HEK293 (cell line): Measurements from ENCODE around the gene VSTM2L.

ENCODE experiments used
- CTCF ChIA-PET: fragments of 350-600 bp; formaldehyde crosslinking; extraction: SDS; loops from one replicate; lab custom pipeline; 2021; ENCODE audit warnings: antibody characterized with exemption; lab: Yijun Ruan, JAX
- POLR2A ChIA-PET: fragments of 300-600 bp; formaldehyde crosslinking; extraction: SDS; loops from one replicate; lab custom pipeline; 2020; ENCODE audit warnings: antibody characterized with exemption, inconsistent platforms; lab: Yijun Ruan, JAX
- H3K27ac ChIP-seq: fragments of 200-500 bp; sonication (Bioruptor generic); 2 replicates; pipeline ENCODE4 v1.5.1; 2014; ENCODE audit warnings: low read depth, low read length, control low read depth, inconsistent platforms; ENCODE audit errors: extremely low read depth
- H3K36me3 ChIP-seq, 2 experiments: fragments of 200-500 bp in 1 of 2; sonication (Bioruptor generic) in 1 of 2; 1 replicate in 1 of 2; 2 replicates in 1 of 2; pipeline ENCODE4 v1.5.1; 2014 to 2017; ENCODE audit warnings: inconsistent platforms in 2 of 2, low read length in 2 of 2; ENCODE audit not compliant: control insufficient read depth in 2 of 2, insufficient read depth in 1 of 2
- H3K4me1 ChIP-seq: fragments of 200-500 bp; sonication (Bioruptor generic); 2 replicates; pipeline ENCODE4 v1.5.1; 2014; ENCODE audit warnings: mild to moderate bottlenecking, low read length, inconsistent platforms; ENCODE audit not compliant: control insufficient read depth, insufficient read depth
- H3K4me3 ChIP-seq: 2 replicates; pipeline ENCODE4 v1.5.1; 2011; ENCODE audit warnings: low read depth, mild to moderate bottlenecking, control low read depth, low read length, moderate library complexity
- H3K9me3 ChIP-seq: fragments of 200-500 bp; sonication (Bioruptor generic); 2 replicates; pipeline ENCODE4 v1.5.1; 2014; ENCODE audit warnings: low read depth, low read length, inconsistent platforms; ENCODE audit not compliant: control insufficient read depth, insufficient read depth
- BCL11B ChIP-seq: fragments of 450-650 bp; formaldehyde crosslinking; IDR thresholded peaks from 2 replicates; pipeline ENCODE4 v1.5.1; 2016; ENCODE audit warnings: low read depth, missing biosample characterization, missing genetic modification characterization
- GLI4 ChIP-seq: fragments of 450-650 bp; formaldehyde crosslinking; IDR thresholded peaks from 2 replicates; pipeline ENCODE4 v1.5.1; 2016; ENCODE audit warnings: missing biosample characterization, missing genetic modification characterization
- MZF1 ChIP-seq: fragments of 450-650 bp; formaldehyde crosslinking; IDR thresholded peaks from 2 replicates; pipeline ENCODE4 v1.5.1; 2017; ENCODE audit warnings: missing biosample characterization, missing genetic modification characterization, borderline replicate concordance
- SP2 ChIP-seq: fragments of 450-650 bp; formaldehyde crosslinking; IDR thresholded peaks from 2 replicates; pipeline ENCODE4 v1.5.1; 2016; ENCODE audit warnings: missing biosample characterization, missing genetic modification characterization
- YY1 ChIP-seq: fragments of 450-650 bp; formaldehyde crosslinking; IDR thresholded peaks from 2 replicates; pipeline ENCODE4 v1.5.1; 2018; ENCODE audit warnings: missing biosample characterization, missing genetic modification characterization
- ZFHX2 ChIP-seq: fragments of 450-650 bp; formaldehyde crosslinking; conservative IDR thresholded peaks from 2 replicates; pipeline ENCODE4 v1.5.1; 2016; ENCODE audit warnings: missing biosample characterization, missing genetic modification characterization
- ZNF121 ChIP-seq: fragments of 450-650 bp; formaldehyde crosslinking; IDR thresholded peaks from 2 replicates; pipeline ENCODE4 v1.5.1; 2016; ENCODE audit warnings: missing biosample characterization, missing genetic modification characterization
- ZNF138 ChIP-seq: fragments of 450-650 bp; formaldehyde crosslinking; IDR thresholded peaks from 2 replicates; pipeline ENCODE4 v1.5.1; 2016; ENCODE audit warnings: missing biosample characterization, missing genetic modification characterization, borderline replicate concordance
- ZNF221 ChIP-seq: fragments of 450-650 bp; formaldehyde crosslinking; IDR thresholded peaks from 2 replicates; pipeline ENCODE4 v1.5.1; 2017; ENCODE audit warnings: missing biosample characterization, missing genetic modification characterization, borderline replicate concordance
- ZNF354C ChIP-seq: fragments of 450-650 bp; formaldehyde crosslinking; IDR thresholded peaks from 2 replicates; pipeline ENCODE4 v1.5.1; 2016; ENCODE audit warnings: missing biosample characterization, missing genetic modification characterization, low read depth, borderline replicate concordance
- ZNF548 ChIP-seq: fragments of 450-650 bp; formaldehyde crosslinking; IDR thresholded peaks from 2 replicates; pipeline ENCODE4 v1.5.1; 2016; ENCODE audit warnings: missing biosample characterization, missing genetic modification characterization
- ZNF549 ChIP-seq: fragments of 450-650 bp; IDR thresholded peaks from 2 replicates; pipeline ENCODE4 v1.5.1; 2018; ENCODE audit warnings: missing biosample characterization, missing genetic modification characterization, mild to moderate bottlenecking, inconsistent platforms, moderate library complexity
- ZNF561 ChIP-seq: fragments of 450-650 bp; IDR thresholded peaks from 2 replicates; pipeline ENCODE4 v1.5.1; 2018; ENCODE audit warnings: missing biosample characterization, missing genetic modification characterization, borderline replicate concordance
- ZNF707 ChIP-seq: fragments of 450-650 bp; formaldehyde crosslinking; IDR thresholded peaks from 2 replicates; pipeline ENCODE4 v1.5.1; 2016; ENCODE audit warnings: missing biosample characterization, missing genetic modification characterization
- TF ChIP-seq, protein P1 (sequence below): fragments of 450-650 bp; formaldehyde crosslinking; optimal IDR thresholded peaks from 2 replicates; pipeline ENCODE3; 2016; ENCODE audit warnings: missing biosample characterization, mild to moderate bottlenecking, missing genetic modification characterization
- TF ChIP-seq, protein P2 (sequence below): fragments of 450-650 bp; formaldehyde crosslinking; IDR thresholded peaks from 2 replicates; pipeline ENCODE4 v1.5.1; 2016; ENCODE audit warnings: missing biosample characterization, missing genetic modification characterization, borderline replicate concordance
- TF ChIP-seq, protein P3 (sequence below): fragments of 450-650 bp; formaldehyde crosslinking; IDR thresholded peaks from 2 replicates; pipeline ENCODE4 v1.5.1; 2016; ENCODE audit warnings: missing biosample characterization, missing genetic modification characterization, low read depth
- TF ChIP-seq, protein P4 (sequence below): fragments of 450-650 bp; formaldehyde crosslinking; IDR thresholded peaks from 2 replicates; pipeline ENCODE4 v1.5.1; 2017; ENCODE audit warnings: missing biosample characterization, missing genetic modification characterization

Gene VSTM2L

DNA sequence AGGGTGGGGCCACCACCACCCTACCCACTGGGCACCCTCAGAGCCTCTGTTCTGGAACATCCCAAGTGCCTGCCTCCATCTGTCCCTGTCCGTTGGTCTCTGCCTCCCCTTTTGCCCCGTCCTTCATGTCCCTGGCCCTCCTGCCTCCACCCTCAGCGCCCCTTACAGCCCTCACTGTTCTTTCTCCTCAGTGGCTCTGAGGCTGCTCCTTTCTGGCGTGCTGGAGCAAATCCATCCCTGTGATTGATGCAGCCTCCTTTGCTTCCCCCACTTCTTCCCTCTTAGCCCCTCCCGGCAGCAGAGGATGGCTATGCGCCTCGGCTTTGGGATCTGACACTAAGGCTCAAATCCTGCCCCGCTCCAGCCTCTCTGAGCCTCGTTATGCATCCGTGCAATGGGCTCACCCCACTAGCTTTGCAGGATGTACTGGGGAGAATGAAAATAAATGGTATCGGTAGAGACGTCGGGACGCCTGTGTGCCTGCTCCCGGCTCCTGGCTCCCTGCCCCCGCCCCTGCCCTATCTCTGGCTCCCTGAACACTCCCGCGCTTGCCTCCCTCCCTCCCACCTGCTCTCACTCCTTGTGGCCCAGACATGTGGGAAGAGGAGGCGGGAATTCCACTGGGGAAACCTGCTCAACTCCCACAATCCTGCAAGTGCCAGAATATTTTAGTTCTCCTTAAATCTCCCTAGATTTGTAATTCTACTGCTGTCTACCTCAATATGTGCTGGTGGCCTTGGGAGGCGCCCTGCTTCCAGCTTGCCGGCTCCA is 13.1 kb downstream of the VSTM2L start (continued):
- no peak for TF ChIP-seq GLI4 (tag by site-specific recombination)
- TF ChIP-seq BCL11B (tag by site-specific recombination) = no peak
- peak; percentile 61; the same call in 1 of the 2 replicates for TF ChIP-seq ZNF121 (tag by site-specific recombination)
- peak; percentile 97 for TF ChIP-seq ZFHX2 (tag by site-specific recombination)
- peak; percentile 33 for TF ChIP-seq SP2 (tag by site-specific recombination)
- TF ChIP-seq ZNF561 (tag by site-specific recombination) = 0 out of 2 replicates have a peak, but pooled peaks have one; percentile 29

DNA sequence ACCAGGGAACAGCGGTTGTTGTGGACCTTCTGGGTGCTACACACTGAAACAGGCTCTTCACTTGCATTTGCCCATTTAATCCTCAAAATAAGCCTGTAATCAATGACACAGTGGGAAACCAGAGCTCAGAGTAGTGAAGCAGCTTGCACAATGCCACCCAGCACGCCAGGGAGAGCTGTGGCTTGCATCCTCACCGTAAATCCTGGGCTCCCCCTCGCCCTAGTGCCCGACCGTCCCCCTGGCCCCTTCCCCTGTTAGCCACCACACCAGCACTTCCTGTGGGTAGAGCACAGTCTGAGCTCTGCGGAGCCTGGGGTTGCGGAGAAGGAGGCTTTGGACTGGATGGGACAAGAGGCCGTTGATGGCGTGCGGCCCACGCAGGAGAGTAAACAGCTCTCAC is 14.5 kb downstream of the VSTM2L start:
- H3K36me3 ChIP-seq = no peaks in the 10 kb centered on the region
- 0 out of 2 replicates have a peak, but pooled peaks cover 3% of the 10 kb centered on the region for H3K4me1 ChIP-seq
- no peak overlapping the region for H3K27ac ChIP-seq
- ChIA-PET CTCF (interaction anchor here (1.2 to 2.2 kb wide), 2 partner anchors 15 to 304 kb away, joined by 4 to 6 read pairs; partner anchors contain the start of gene VSTM2L), POLR2A (no interaction called here)
- TF ChIP-seq ZNF138 (tag by site-specific recombination) = no peak
- TF ChIP-seq YY1 (tag by site-specific recombination) = no peak
- TF ChIP-seq ZNF548 (tag by site-specific recombination) = no peak
- no peak for TF ChIP-seq ZNF707 (tag by site-specific recombination)
- TF ChIP-seq, protein P1, sequence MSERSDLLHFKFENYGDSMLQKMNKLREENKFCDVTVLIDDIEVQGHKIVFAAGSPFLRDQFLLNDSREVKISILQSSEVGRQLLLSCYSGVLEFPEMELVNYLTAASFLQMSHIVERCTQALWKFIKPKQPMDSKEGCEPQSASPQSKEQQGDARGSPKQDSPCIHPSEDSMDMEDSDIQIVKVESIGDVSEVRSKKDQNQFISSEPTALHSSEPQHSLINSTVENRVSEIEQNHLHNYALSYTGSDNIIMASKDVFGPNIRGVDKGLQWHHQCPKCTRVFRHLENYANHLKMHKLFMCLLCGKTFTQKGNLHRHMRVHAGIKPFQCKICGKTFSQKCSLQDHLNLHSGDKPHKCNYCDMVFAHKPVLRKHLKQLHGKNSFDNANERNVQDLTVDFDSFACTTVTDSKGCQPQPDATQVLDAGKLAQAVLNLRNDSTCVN (tag by site-specific recombination) = no peak
- TF ChIP-seq, protein P2, sequence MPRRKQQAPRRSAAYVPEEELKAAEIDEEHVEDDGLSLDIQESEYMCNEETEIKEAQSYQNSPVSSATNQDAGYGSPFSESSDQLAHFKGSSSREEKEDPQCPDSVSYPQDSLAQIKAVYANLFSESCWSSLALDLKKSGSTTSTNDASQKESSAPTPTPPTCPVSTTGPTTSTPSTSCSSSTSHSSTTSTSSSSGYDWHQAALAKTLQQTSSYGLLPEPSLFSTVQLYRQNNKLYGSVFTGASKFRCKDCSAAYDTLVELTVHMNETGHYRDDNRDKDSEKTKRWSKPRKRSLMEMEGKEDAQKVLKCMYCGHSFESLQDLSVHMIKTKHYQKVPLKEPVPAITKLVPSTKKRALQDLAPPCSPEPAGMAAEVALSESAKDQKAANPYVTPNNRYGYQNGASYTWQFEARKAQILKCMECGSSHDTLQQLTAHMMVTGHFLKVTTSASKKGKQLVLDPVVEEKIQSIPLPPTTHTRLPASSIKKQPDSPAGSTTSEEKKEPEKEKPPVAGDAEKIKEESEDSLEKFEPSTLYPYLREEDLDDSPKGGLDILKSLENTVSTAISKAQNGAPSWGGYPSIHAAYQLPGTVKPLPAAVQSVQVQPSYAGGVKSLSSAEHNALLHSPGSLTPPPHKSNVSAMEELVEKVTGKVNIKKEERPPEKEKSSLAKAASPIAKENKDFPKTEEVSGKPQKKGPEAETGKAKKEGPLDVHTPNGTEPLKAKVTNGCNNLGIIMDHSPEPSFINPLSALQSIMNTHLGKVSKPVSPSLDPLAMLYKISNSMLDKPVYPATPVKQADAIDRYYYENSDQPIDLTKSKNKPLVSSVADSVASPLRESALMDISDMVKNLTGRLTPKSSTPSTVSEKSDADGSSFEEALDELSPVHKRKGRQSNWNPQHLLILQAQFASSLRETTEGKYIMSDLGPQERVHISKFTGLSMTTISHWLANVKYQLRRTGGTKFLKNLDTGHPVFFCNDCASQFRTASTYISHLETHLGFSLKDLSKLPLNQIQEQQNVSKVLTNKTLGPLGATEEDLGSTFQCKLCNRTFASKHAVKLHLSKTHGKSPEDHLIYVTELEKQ = no peak
- TF ChIP-seq, protein P3, sequence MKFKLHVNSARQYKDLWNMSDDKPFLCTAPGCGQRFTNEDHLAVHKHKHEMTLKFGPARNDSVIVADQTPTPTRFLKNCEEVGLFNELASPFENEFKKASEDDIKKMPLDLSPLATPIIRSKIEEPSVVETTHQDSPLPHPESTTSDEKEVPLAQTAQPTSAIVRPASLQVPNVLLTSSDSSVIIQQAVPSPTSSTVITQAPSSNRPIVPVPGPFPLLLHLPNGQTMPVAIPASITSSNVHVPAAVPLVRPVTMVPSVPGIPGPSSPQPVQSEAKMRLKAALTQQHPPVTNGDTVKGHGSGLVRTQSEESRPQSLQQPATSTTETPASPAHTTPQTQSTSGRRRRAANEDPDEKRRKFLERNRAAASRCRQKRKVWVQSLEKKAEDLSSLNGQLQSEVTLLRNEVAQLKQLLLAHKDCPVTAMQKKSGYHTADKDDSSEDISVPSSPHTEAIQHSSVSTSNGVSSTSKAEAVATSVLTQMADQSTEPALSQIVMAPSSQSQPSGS = no peak
- TF ChIP-seq, protein P4, sequence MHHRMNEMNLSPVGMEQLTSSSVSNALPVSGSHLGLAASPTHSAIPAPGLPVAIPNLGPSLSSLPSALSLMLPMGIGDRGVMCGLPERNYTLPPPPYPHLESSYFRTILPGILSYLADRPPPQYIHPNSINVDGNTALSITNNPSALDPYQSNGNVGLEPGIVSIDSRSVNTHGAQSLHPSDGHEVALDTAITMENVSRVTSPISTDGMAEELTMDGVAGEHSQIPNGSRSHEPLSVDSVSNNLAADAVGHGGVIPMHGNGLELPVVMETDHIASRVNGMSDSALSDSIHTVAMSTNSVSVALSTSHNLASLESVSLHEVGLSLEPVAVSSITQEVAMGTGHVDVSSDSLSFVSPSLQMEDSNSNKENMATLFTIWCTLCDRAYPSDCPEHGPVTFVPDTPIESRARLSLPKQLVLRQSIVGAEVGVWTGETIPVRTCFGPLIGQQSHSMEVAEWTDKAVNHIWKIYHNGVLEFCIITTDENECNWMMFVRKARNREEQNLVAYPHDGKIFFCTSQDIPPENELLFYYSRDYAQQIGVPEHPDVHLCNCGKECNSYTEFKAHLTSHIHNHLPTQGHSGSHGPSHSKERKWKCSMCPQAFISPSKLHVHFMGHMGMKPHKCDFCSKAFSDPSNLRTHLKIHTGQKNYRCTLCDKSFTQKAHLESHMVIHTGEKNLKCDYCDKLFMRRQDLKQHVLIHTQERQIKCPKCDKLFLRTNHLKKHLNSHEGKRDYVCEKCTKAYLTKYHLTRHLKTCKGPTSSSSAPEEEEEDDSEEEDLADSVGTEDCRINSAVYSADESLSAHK (tag by site-specific recombination) = no peak
- TF ChIP-seq ZNF549 = no peak
- TF ChIP-seq ZNF354C (tag by site-specific recombination) = no peak
- TF ChIP-seq ZNF221 = no peak
- TF ChIP-seq MZF1 (tag by site-specific recombination) = no peak
- no peaks in the 10 kb centered on the region for H3K9me3 ChIP-seq
- no peak overlapping the region for H3K4me3 ChIP-seq
